Kidney (tissue), 14 donors: ENCODE data around the gene MRTFA. TPM values are rescaled to one million over a fixed set of nuclear protein-coding genes. Genes with fewer than 3 reads are reported as not detected.

ENCODE experiments used
- DNase-seq, 5 donors: peaks; one replicate each; pipeline ENCODE4 v3.0.0-alpha.2; 2013 to 2020
- FAIRE-seq: peaks from 2 replicates; lab custom pipeline; 2012; peaks lifted over from hg19 to GRCh38; lab: Jason Lieb, UNC
- H3K27ac ChIP-seq, 2 donors: one replicate each; pipeline ENCODE4 v1.7.0; 2013; ENCODE audit warnings: low read depth in 2 of 2, low read length in 2 of 2, inconsistent platforms in 1 of 2
- H3K27me3 ChIP-seq: one replicate; pipeline ENCODE4 v1.7.1; 2013; ENCODE audit warnings: low read length, inconsistent platforms; ENCODE audit not compliant: control insufficient read depth, insufficient read depth
- H3K36me3 ChIP-seq, 3 donors: one replicate each; pipeline versions ENCODE4 v1.7.0 to v1.7.1; 2013; ENCODE audit warnings: low read length in 3 of 3, control low read depth in 1 of 3, inconsistent platforms in 1 of 3; ENCODE audit not compliant: insufficient read depth in 3 of 3, control insufficient read depth in 2 of 3
- H3K4me1 ChIP-seq, 3 donors: one replicate each; pipeline versions ENCODE4 v1.7.0 to v1.7.1; 2013; ENCODE audit warnings: low read length in 3 of 3, inconsistent platforms in 1 of 3, low read depth in 1 of 3; ENCODE audit not compliant: control insufficient read depth in 2 of 3, insufficient read depth in 2 of 3
- H3K4me3 ChIP-seq, 3 donors: one replicate each; pipeline versions ENCODE4 v1.7.0 to v1.8.1; 2013; ENCODE audit warnings: low read length in 3 of 3, control low read depth in 1 of 3, inconsistent platforms in 1 of 3
- H3K9ac ChIP-seq, 3 donors: one replicate each; pipeline versions ENCODE4 v1.7.0 to v1.7.1; 2013; ENCODE audit warnings: low read length in 3 of 3, control low read depth in 1 of 3, inconsistent platforms in 1 of 3
- H3K9me3 ChIP-seq, 3 donors: one replicate each; pipeline versions ENCODE4 v1.7.0 to v1.7.1; 2013; ENCODE audit warnings: low read length in 3 of 3, control low read depth in 1 of 3, inconsistent platforms in 1 of 3; ENCODE audit not compliant: control insufficient read depth in 2 of 3, insufficient read depth in 1 of 3
- intact Hi-C: fragments of 100-400 bp; cut with DNase I; formaldehyde crosslinking; loops from one replicate; pipeline ENCODE4 v1.11.1; 2022
- polyA plus RNA-seq: library from polyadenylated mRNA; stranded (reverse); fragments of 350-450 nt; fragmentation: Illumina TruSeq; extraction: RNeasy Lipid Tissue Mini Kit (QIAGEN cat#74804); gene quantifications from one replicate; pipeline ENCODE4 v1.2.3, GENCODE V29; 2014; ENCODE audit warnings: low read depth, low replicate concordance; ENCODE audit not compliant: insufficient read depth
- total RNA-seq: library from RNA; stranded (reverse); fragmentation: NEBNext Ultra II Directional; extraction: Animal tissue kit (Norgen Biotek cat#: 25700); gene quantifications from one replicate; pipeline ENCODE4 v1.2.1, GENCODE V29; 2021
- TF ChIP-seq, protein P1 (sequence below): IDR thresholded peaks from 3 replicates; pipeline ENCODE4 v1.5.1; 2012; ENCODE audit warnings: mild to moderate bottlenecking, moderate library complexity, borderline replicate concordance; ENCODE audit not compliant: insufficient read depth; ENCODE audit errors: extremely low read depth
- donor health status: control.
- donor health status: control.
- donor health status: control.
- donor health status: control.
- donor health status: control.
- donor health status: DM: yes; HTN: yes; CAD: no.
- donor health status: Normal renal cell carcinoma (clear cell type).

Gene MRTFA
- total and polyA plus RNA-seq, 2 donors from 2014 or later: 12.5 to 59.9 TPM

DNA sequence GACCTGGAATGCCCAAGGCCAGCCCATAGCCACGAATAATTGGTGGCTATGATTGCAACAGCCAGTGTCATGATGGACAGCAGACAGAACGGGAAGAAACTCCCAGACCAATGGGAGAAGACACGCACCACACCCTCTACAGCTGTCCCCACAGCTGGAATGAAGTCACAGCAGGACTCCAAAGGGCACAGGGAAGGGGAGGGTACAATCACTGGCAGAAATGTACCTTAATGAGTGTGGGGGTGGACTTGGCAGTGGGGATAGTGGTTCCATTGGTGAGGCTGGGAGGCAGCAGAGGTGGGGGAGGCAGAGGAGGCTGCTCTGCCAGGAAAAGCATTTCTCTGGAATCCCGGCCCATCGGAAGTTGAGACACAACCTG, 213.2 kb downstream of the MRTFA start:
- Histone ChIP-seq H3K9ac (no peak overlapping the region), H3K4me1 (no peaks in the 10 kb centered on the region), H3K27ac (no peak overlapping the region), H3K36me3 (peaks cover 4 to 13% (median 12%) of the 10 kb centered on the region in 3 donors), H3K27me3 (no peaks in the 10 kb centered on the region), H3K4me3 (no peak overlapping the region), H3K9me3 (no peaks in the 10 kb centered on the region)
- FAIRE-seq: no peak
- TF ChIP-seq, protein P1, sequence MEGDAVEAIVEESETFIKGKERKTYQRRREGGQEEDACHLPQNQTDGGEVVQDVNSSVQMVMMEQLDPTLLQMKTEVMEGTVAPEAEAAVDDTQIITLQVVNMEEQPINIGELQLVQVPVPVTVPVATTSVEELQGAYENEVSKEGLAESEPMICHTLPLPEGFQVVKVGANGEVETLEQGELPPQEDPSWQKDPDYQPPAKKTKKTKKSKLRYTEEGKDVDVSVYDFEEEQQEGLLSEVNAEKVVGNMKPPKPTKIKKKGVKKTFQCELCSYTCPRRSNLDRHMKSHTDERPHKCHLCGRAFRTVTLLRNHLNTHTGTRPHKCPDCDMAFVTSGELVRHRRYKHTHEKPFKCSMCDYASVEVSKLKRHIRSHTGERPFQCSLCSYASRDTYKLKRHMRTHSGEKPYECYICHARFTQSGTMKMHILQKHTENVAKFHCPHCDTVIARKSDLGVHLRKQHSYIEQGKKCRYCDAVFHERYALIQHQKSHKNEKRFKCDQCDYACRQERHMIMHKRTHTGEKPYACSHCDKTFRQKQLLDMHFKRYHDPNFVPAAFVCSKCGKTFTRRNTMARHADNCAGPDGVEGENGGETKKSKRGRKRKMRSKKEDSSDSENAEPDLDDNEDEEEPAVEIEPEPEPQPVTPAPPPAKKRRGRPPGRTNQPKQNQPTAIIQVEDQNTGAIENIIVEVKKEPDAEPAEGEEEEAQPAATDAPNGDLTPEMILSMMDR: no peak
- no peak for DNase-seq
- intact Hi-C loops: no loop called here

DNA sequence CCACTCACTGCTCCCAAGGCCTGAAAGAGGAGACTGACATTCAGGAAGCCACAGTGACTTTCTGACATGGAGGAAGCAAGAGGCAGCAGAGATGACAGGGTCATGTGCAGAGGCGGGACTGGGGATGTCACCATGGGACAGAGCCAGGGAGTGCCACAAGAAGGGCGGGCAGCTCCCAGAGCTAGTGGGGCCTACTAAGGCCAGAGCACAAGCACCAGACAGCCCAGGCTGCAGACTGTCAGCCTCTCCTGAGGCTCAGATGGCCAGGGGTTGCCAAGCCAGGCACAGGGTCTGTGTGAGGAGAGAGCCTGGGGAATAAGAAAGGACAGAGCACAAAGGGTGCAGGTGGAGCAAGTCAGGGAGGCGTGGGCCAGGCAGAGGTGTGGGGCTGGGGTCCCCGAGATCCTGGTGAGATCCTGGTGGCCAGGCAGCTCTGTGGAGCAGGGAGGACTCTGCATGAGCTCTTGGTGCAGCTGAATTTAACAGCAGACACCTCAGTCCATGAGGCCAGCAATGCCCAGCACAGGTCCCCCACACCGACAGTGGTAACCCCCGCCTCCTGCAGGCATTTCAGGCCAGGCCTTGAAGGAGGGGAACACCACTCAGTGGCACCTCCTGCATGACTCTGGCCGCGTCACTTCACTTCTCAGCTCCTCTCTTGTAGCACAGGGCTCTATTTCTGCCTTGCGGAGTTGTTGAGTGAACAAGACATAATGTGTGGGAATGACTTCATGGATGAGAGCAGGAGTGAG, 213.8 kb downstream of the MRTFA start:
- no peak for DNase-seq
- intact Hi-C loops: no loop called here
- no peak for FAIRE-seq
- H3K9ac ChIP-seq: no peak overlapping the region
- H3K27ac ChIP-seq: no peak overlapping the region
- H3K4me1 ChIP-seq: no peaks in the 10 kb centered on the region
- TF ChIP-seq, protein P1: no peak
- H3K4me3 ChIP-seq: no peak overlapping the region
- H3K9me3 ChIP-seq: no peaks in the 10 kb centered on the region
- peaks cover 4 to 13% (median 9%) of the 10 kb centered on the region in 3 donors for H3K36me3 ChIP-seq
- no peaks in the 10 kb centered on the region for H3K27me3 ChIP-seq

DNA sequence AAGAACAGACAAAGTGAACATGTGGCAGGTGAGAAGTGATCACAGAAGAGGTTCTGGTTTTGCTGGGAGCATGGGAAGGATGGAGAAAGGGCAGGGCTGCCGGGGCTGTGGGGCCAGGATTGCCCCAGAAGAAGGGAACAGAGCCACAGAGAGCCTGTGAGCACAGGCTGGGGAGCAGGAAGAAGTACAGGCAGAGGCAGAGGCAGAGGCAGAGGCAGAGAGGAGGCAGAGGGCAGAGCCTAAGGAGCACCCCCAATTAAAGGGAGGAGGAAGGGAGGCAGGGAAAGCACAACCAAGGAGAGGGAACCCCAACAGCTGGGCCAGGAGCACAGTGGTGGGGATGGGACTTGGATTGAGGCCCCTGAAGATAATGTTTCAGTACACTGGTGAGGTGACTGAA, 214.6 kb downstream of the MRTFA start:
- intact Hi-C loops: no loop called here
- no peak for FAIRE-seq
- DNase-seq: no peak
- Histone ChIP-seq H3K27ac (no peak overlapping the region), H3K4me3 (no peak overlapping the region), H3K27me3 (no peaks in the 10 kb centered on the region), H3K9ac (no peak overlapping the region), H3K9me3 (no peaks in the 10 kb centered on the region), H3K36me3 (peaks cover 4 to 13% (median 9%) of the 10 kb centered on the region in 3 donors), H3K4me1 (no peaks in the 10 kb centered on the region)
- TF ChIP-seq, protein P1: no peak

DNA sequence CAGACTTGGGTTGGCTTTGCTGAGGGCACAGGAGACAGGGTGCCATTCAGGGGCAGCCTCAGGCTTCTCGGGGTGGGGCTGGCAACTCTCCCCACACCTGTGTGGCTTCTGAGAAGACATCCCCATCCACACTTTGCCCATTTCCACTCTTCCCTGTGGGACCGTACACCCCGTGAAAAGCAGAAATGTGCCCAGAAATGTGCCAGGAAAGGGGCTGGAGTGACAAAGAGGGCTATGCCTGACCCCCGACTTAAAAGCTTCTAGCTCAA, 215.5 kb downstream of the MRTFA start:
- Histone ChIP-seq H3K36me3 (peaks cover 2 to 13% (median 9%) of the 10 kb centered on the region in 3 donors), H3K4me1 (peaks cover 0 to under 1% (median 0%) of the 10 kb centered on the region in 3 donors), H3K9ac (no peak overlapping the region), H3K27me3 (no peaks in the 10 kb centered on the region), H3K9me3 (no peaks in the 10 kb centered on the region), H3K4me3 (no peak overlapping the region), H3K27ac (no peak overlapping the region)
- TF ChIP-seq, protein P1: no peak
- intact Hi-C loops: no loop called here
- no peak for FAIRE-seq
- DNase-seq: no peak
